IMR-90 (cell line): ENCODE measurements around the gene CACNA2D3. TPM values are rescaled to one million over a fixed set of nuclear protein-coding genes. Genes with fewer than 3 reads are reported as not detected.

ENCODE experiments used
- ATAC-seq: fragments of 200-7000 bp; cut with Tn5 transposase; 2 replicates; pipeline ENCODE4 v1.9.1; 2020; ENCODE audit warnings: low read depth, mild to moderate bottlenecking, moderate library complexity
- BruUV-seq: library from RNA; stranded (reverse); fragments of 400-500 nt; replicated peaks from 2 replicates; lab custom pipeline; 2021; lab: Mats Ljungman, UMichigan
- CTCF ChIA-PET: fragments of 300-600 bp; formaldehyde crosslinking; extraction: SDS; loops from one replicate; lab custom pipeline; 2021; ENCODE audit warnings: antibody characterized with exemption; lab: Yijun Ruan, JAX
- POLR2A ChIA-PET: fragments of 300-600 bp; sonication (Branson Sonifier 250); formaldehyde crosslinking; loops from one replicate; lab custom pipeline; 2022; ENCODE audit warnings: antibody characterized with exemption; ENCODE audit not compliant: unreplicated experiment; lab: Charles Lee
- DNase-seq: peaks from one replicate; pipeline ENCODE4 v3.0.0; 2013
- H2AFZ ChIP-seq: replicated peaks from 2 replicates; pipeline ENCODE3; 2013; ENCODE audit warnings: low read length, mild to moderate bottlenecking; ENCODE audit not compliant: poor library complexity
- H2AK5ac ChIP-seq: 2 replicates; pipeline ENCODE4 v1.6.1; 2013; ENCODE audit warnings: low read depth, low read length, inconsistent platforms
- H2AK9ac ChIP-seq: replicated peaks from 2 replicates; pipeline ENCODE3; 2013; ENCODE audit warnings: mild to moderate bottlenecking, low read depth, low read length, moderate library complexity; ENCODE audit not compliant: poor library complexity
- H2BK120ac ChIP-seq: 2 replicates; pipeline ENCODE4 v1.6.1; 2013; ENCODE audit warnings: low read depth, low read length, inconsistent platforms
- H2BK15ac ChIP-seq: 3 replicates; pipeline ENCODE4 v1.6.1; 2013; ENCODE audit warnings: low read depth, low read length, inconsistent platforms
- H2BK20ac ChIP-seq: 2 replicates; pipeline ENCODE4 v1.6.1; 2013; ENCODE audit warnings: low read depth, mild to moderate bottlenecking, inconsistent platforms, low read length, moderate library complexity
- H2BK5ac ChIP-seq: 2 replicates; pipeline ENCODE4 v1.6.1; 2013; ENCODE audit warnings: mild to moderate bottlenecking, low read depth, low read length, inconsistent platforms; ENCODE audit not compliant: poor library complexity, severe bottlenecking
- H3K14ac ChIP-seq: replicated peaks from 2 replicates; pipeline ENCODE4 v1.6.1; 2013; ENCODE audit warnings: low read depth, low read length, inconsistent platforms
- H3K18ac ChIP-seq: 2 replicates; pipeline ENCODE4 v1.6.1; 2013; ENCODE audit warnings: low read depth, low read length, control low read depth
- H3K23ac ChIP-seq: 2 replicates; pipeline ENCODE4 v1.6.1; 2013; ENCODE audit warnings: low read depth, low read length, inconsistent platforms
- H3K27ac ChIP-seq: 2 replicates; pipeline ENCODE4 v1.5.1; 2013; ENCODE audit warnings: mild to moderate bottlenecking, control low read depth, low read length; ENCODE audit not compliant: insufficient read depth
- H3K27me3 ChIP-seq: 2 replicates; pipeline ENCODE4 v1.6.1; 2013; ENCODE audit warnings: low read length; ENCODE audit not compliant: control insufficient read depth, insufficient read depth
- H3K36me3 ChIP-seq: 2 replicates; pipeline ENCODE4 v1.6.1; 2013; ENCODE audit warnings: low read length, mixed read lengths; ENCODE audit not compliant: control insufficient read depth, insufficient read depth
- H3K4ac ChIP-seq: 2 replicates; pipeline ENCODE4 v1.6.1; 2013; ENCODE audit warnings: low read depth, low read length, inconsistent platforms
- H3K4me1 ChIP-seq: 2 replicates; pipeline ENCODE4 v1.6.1; 2013; ENCODE audit warnings: low read length, mixed read lengths; ENCODE audit not compliant: control insufficient read depth, insufficient read depth
- H3K4me2 ChIP-seq: 2 replicates; pipeline ENCODE4 v1.6.1; 2013; ENCODE audit warnings: low read depth, mild to moderate bottlenecking, control low read depth, low read length, moderate library complexity
- H3K4me3 ChIP-seq: 2 replicates; pipeline ENCODE4 v1.5.1; 2013; ENCODE audit warnings: low read depth, mild to moderate bottlenecking, control low read depth, low read length, moderate library complexity; ENCODE audit not compliant: insufficient read depth
- H3K56ac ChIP-seq: 2 replicates; pipeline ENCODE4 v1.6.1; 2013; ENCODE audit warnings: low read length, inconsistent platforms; ENCODE audit not compliant: insufficient read depth; ENCODE audit errors: extremely low read depth
- H3K79me1 ChIP-seq, 2 experiments: 2 replicates each; pipeline ENCODE4 v1.6.1; 2013; ENCODE audit warnings: low read length in 2 of 2, inconsistent platforms in 1 of 2, low read depth in 1 of 2
- H3K9ac ChIP-seq: 2 replicates; pipeline ENCODE4 v1.6.1; 2013; ENCODE audit warnings: low read depth, low read length, control low read depth
- H3K9me1 ChIP-seq: 2 replicates; pipeline ENCODE4 v1.6.1; 2013; ENCODE audit warnings: low read length, inconsistent platforms; ENCODE audit not compliant: insufficient read depth
- H3K9me3 ChIP-seq: 2 replicates; pipeline ENCODE4 v1.6.1; 2013; ENCODE audit warnings: low read length; ENCODE audit not compliant: control insufficient read depth, insufficient read depth
- H4K20me1 ChIP-seq: 2 replicates; pipeline ENCODE4 v1.6.1; 2013; ENCODE audit warnings: low read length, inconsistent platforms; ENCODE audit not compliant: insufficient read depth
- H4K5ac ChIP-seq: 2 replicates; pipeline ENCODE4 v1.6.1; 2013; ENCODE audit warnings: mild to moderate bottlenecking, low read depth, low read length, control low read depth
- H4K8ac ChIP-seq, 2 experiments: 2 replicates each; pipeline ENCODE4 v1.6.1; 2013; ENCODE audit warnings: low read depth in 2 of 2, low read length in 2 of 2, control low read depth in 1 of 2, inconsistent platforms in 1 of 2
- H4K91ac ChIP-seq: 2 replicates; pipeline ENCODE4 v1.6.1; 2013; ENCODE audit warnings: low read depth, low read length, inconsistent platforms; ENCODE audit not compliant: insufficient read depth
- CEBPB ChIP-seq: IDR thresholded peaks from 2 replicates; pipeline ENCODE4 v1.6.1; 2012; ENCODE audit warnings: low read depth, low read length, improper control_type of control experiment
- FOS ChIP-seq: fragments of 150-350 bp; IDR thresholded peaks from 2 replicates; pipeline ENCODE4 v1.6.1; 2016; ENCODE audit warnings: low read depth, low read length
- MXI1 ChIP-seq: IDR thresholded peaks from 2 replicates; pipeline ENCODE4 v1.6.1; 2012; ENCODE audit warnings: low read depth, mild to moderate bottlenecking, low read length, moderate library complexity, borderline replicate concordance
- WGBS, 2 experiments: methylation state at CpG; one replicate each; pipeline versions ENCODE4 v1.1.5 to v1.1.7; 2013; ENCODE audit warnings: missing lambda C conversion rate in 2 of 2; ENCODE audit not compliant: insufficient read length in 1 of 2; ENCODE audit errors: extremely low coverage in 2 of 2; 5-methylcytosine and 5-hydroxymethylcytosine counted together
- dilution Hi-C: fragments of 300-500 bp; cut with HindIII; formaldehyde crosslinking; loops from one replicate; pipeline ENCODE4 v1.14.3; 2018; ENCODE audit warnings: low sequenced_read_pairs; ENCODE audit not compliant: unreplicated experiment
- in situ Hi-C: fragments of 300-500 bp; cut with MboI; formaldehyde crosslinking; loops from 3 replicates; pipeline ENCODE4 v1.14.3; 2019; ENCODE audit warnings: low sequenced_read_pairs, inconsistent platforms, mixed read lengths
- intact Hi-C: fragments of 100-400 bp; cut with micrococcal nuclease; formaldehyde crosslinking; loops from 2 replicates; pipeline ENCODE4 v1.10.0; 2022
- polyA plus RNA-seq, 3 experiments: library from polyadenylated mRNA; depleted of rRNA; stranded (reverse); fragments of >200 nt; gene quantifications; 2 replicates each; pipeline ENCODE4 v1.2.3, GENCODE V29; 2012; ENCODE audit warnings: low replicate concordance in 1 of 3
- total RNA-seq: library from RNA; depleted of rRNA; stranded (reverse); fragments of >200 nt; gene quantifications from 2 replicates; pipeline ENCODE4 v1.2.3, GENCODE V29; 2012

Gene CACNA2D3
- total and polyA plus RNA-seq, 2 of the 4 experiments (the other 2 are of a cell fraction), result 0.36 to 0.41 TPM

- WGBS, 2 experiments, result 93% methylated on average over 2 of the region's 3 CpGs; no CpG with 5 or more reads in 1 of the 2 experiments
- H4K91ac ChIP-seq, result no peak overlapping the region
- no peaks in the 10 kb centered on the region for H3K79me1 ChIP-seq
- no peak overlapping the region for H4K5ac ChIP-seq
- H2BK5ac ChIP-seq, result no peak overlapping the region
- intact Hi-C loops, result no loop called here
- H3K9ac ChIP-seq, result no peak overlapping the region
- ChIA-PET POLR2A (no interaction called here), CTCF (no interaction called here)
- dilution Hi-C loops, result no loop called here
- peaks cover 3% of the 10 kb centered on the region for H3K9me3 ChIP-seq
- DNase-seq (no peak), ATAC-seq (no peak)
- peaks cover 3% of the 10 kb centered on the region; the same call in 1 of the 2 replicates for H3K27me3 ChIP-seq
- no peak overlapping the region for H3K27ac ChIP-seq
- no peak overlapping the region for H3K56ac ChIP-seq
- H3K4ac ChIP-seq, result no peak overlapping the region
- H3K18ac ChIP-seq, result no peak overlapping the region
- in situ Hi-C loops, result loop anchor here (25.0 kb wide), 1 partner anchor 398 kb away; no protein-coding TSS in a partner anchor
- no peak overlapping the region for H3K4me3 ChIP-seq
- H4K8ac ChIP-seq, result no peak overlapping the region
- no peaks in the 10 kb centered on the region for H4K20me1 ChIP-seq
- H3K36me3 ChIP-seq, result no peaks in the 10 kb centered on the region
- BruUV-seq, result no TSS peak
- H3K14ac ChIP-seq, result no peak overlapping the region
- H3K4me1 ChIP-seq, result no peaks in the 10 kb centered on the region
- no peaks in the 10 kb centered on the region for H3K9me1 ChIP-seq
- H2AFZ ChIP-seq, result no peak overlapping the region
- H3K23ac ChIP-seq, result no peak overlapping the region
- no peak overlapping the region for H2BK20ac ChIP-seq
- no peak overlapping the region for H3K4me2 ChIP-seq
- no peak overlapping the region for H2AK9ac ChIP-seq
- H2BK120ac ChIP-seq, result no peak overlapping the region
- no peak overlapping the region for H2BK15ac ChIP-seq
- H2AK5ac ChIP-seq, result no peak overlapping the region
- TF ChIP-seq CEBPB, result no peak
- TF ChIP-seq FOS, result no peak
- TF ChIP-seq MXI1, result no peak
Observed at GRCh38 chr3:54835701-54836100, 713.3 kb downstream of the CACNA2D3 start.
